PC-9 (cell line): ENCODE measurements around the gene CCDC148. TPM values are rescaled to one million over a fixed set of nuclear protein-coding genes. Genes with fewer than 3 reads are reported as not detected.

Source experiments
- BruUV-seq: library from RNA; stranded (reverse); fragments of 400-500 nt; replicated peaks from 2 replicates; lab custom pipeline; 2021; lab: Mats Ljungman, UMichigan
- CTCF ChIA-PET: fragments of 300-600 bp; sonication (Branson Sonifier 250); formaldehyde crosslinking; loops from one replicate; lab custom pipeline; 2022; ENCODE audit warnings: antibody characterized with exemption; lab: Charles Lee
- POLR2A ChIA-PET: fragments of 300-600 bp; sonication (Branson Sonifier 250); formaldehyde crosslinking; loops from one replicate; lab custom pipeline; 2022; ENCODE audit warnings: antibody characterized with exemption; ENCODE audit not compliant: unreplicated experiment; lab: Charles Lee
- DNase-seq, 2 experiments: peaks; one replicate each; pipeline versions ENCODE4 v3.0.0 to v3.0.0-alpha.2; 2015 to 2022; ENCODE audit warnings: mixed read lengths in 1 of 2
- H2AFZ ChIP-seq: fragments of 200-600 bp; sonication (generic); 2 replicates; pipeline ENCODE4 v1.8.1; 2017; ENCODE audit warnings: antibody characterized with exemption
- H3F3A ChIP-seq: fragments of 200-600 bp; sonication (generic); 2 replicates; pipeline ENCODE4 v1.8.1; 2017; ENCODE audit warnings: antibody characterized with exemption, mild to moderate bottlenecking, low read depth; ENCODE audit not compliant: insufficient read depth
- H3K27ac ChIP-seq: fragments of 200-600 bp; sonication (generic); 2 replicates; pipeline ENCODE4 v1.6.1; 2016; ENCODE audit warnings: mixed run types
- H3K27me3 ChIP-seq: fragments of 200-600 bp; sonication (generic); 2 replicates; pipeline ENCODE4 v1.6.1; 2016; ENCODE audit warnings: low read depth, mixed run types; ENCODE audit not compliant: insufficient read depth
- H3K36me3 ChIP-seq: fragments of 200-600 bp; sonication (generic); 2 replicates; pipeline ENCODE4 v1.6.1; 2016; ENCODE audit warnings: low read depth, mixed run types
- H3K4me1 ChIP-seq: fragments of 200-600 bp; sonication (generic); replicated peaks from 2 replicates; pipeline ENCODE4 v1.6.1; 2016; ENCODE audit warnings: mixed run types; ENCODE audit not compliant: insufficient read depth
- H3K4me2 ChIP-seq: fragments of 200-600 bp; sonication (generic); 2 replicates; pipeline ENCODE4 v1.6.1; 2017; ENCODE audit warnings: mixed run types
- H3K4me3 ChIP-seq: fragments of 200-600 bp; sonication (generic); 2 replicates; pipeline ENCODE4 v1.6.1; 2016; ENCODE audit warnings: mixed run types
- H3K79me2 ChIP-seq: fragments of 200-600 bp; sonication (generic); 2 replicates; pipeline ENCODE4 v1.6.1; 2017; ENCODE audit warnings: low read depth, mixed run types
- H3K9me2 ChIP-seq: fragments of 200-600 bp; sonication (generic); 2 replicates; pipeline ENCODE4 v1.8.1; 2017; ENCODE audit warnings: mild to moderate bottlenecking; ENCODE audit not compliant: insufficient read depth
- H3K9me3 ChIP-seq: fragments of 200-600 bp; sonication (generic); 2 replicates; pipeline ENCODE4 v1.8.1; 2016; ENCODE audit warnings: low read depth; ENCODE audit not compliant: insufficient read depth
- H4K20me1 ChIP-seq: fragments of 200-600 bp; sonication (generic); 2 replicates; pipeline ENCODE4 v1.8.1; 2017; ENCODE audit not compliant: insufficient read depth
- CTCF ChIP-seq: fragments of 200-600 bp; sonication (generic); conservative IDR thresholded peaks from 2 replicates; pipeline ENCODE4 v1.6.1; 2017; ENCODE audit warnings: mixed run types, antibody characterized with exemption, mild to moderate bottlenecking, moderate library complexity
- EZH2 ChIP-seq: fragments of 200-600 bp; sonication (generic); IDR thresholded peaks from 2 replicates; pipeline ENCODE4 v1.8.0; 2017; ENCODE audit warnings: antibody characterized with exemption, low read depth
- intact Hi-C: fragments of 100-400 bp; cut with micrococcal nuclease; formaldehyde crosslinking; loops from one replicate; pipeline ENCODE4 v1.10.0; 2022; ENCODE audit not compliant: unreplicated experiment
- total RNA-seq: library from RNA; stranded (reverse); gene quantifications from 2 replicates; pipeline ENCODE4 v1.2.3, GENCODE V29; 2021

The CCDC148 gene
- total RNA-seq, 1 experiment from 2014 or later = 1.8 TPM

DNA sequence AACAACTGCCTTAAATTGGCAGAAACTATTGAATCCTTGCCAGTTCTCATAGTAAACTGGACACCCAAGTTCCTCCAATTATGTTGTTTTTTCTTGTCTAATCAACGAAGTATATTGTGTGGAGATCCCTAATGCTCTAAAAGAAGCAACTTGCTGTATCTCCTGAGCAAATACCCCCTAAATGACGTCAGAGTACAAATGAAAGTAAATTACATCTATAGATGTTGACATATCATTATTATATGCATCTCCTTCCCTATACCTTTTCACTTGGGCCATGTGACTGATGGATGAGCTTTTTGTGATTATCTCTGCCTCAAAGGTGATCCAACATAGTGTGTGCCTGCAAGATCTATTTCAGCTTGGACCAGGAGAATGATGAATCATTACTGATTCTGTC lies 159.4 kb downstream of the CCDC148 start:
- POLR2A ChIA-PET = no interaction called here
- Histone ChIP-seq H3K36me3 (no peaks in the 10 kb centered on the region), H3K9me2 (no peaks in the 10 kb centered on the region), H3K27ac (no peak overlapping the region), H3F3A (no peaks in the 10 kb centered on the region), H4K20me1 (no peaks in the 10 kb centered on the region), H3K27me3 (no peaks in the 10 kb centered on the region), H3K79me2 (no peaks in the 10 kb centered on the region), H3K9me3 (no peaks in the 10 kb centered on the region), H3K4me3 (no peak overlapping the region), H2AFZ (no peak overlapping the region), H3K4me1 (no peaks in the 10 kb centered on the region), H3K4me2 (no peak overlapping the region)
- BruUV-seq = no TSS peak
- DNase-seq = no peak
- CTCF ChIA-PET = no interaction called here
- intact Hi-C loops = no loop called here
- TF ChIP-seq CTCF (no peak), EZH2 (no peak)

DNA sequence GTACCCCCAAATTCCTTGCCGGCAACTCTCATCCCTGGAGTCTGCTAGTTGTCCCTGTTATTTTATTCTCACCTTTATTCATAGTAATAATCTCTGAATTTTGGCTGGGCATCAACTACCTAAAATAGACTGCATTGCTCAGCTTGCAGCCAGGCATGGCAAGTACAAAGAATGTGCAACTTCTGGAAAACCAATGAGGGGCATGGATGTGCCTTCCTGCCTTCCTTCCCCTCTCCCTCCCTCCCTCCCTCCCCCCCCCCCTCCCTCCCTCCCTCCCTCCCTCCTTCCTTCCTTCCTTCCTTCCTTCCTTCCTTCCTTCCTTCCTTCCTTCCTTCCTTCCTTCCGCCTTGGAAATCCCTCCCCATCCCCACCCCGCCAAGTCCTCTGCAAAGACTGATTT lies 162.8 kb downstream of the CCDC148 start:
- Histone ChIP-seq H2AFZ (no peak overlapping the region), H3K27me3 (no peaks in the 10 kb centered on the region), H3K79me2 (no peaks in the 10 kb centered on the region), H4K20me1 (no peaks in the 10 kb centered on the region), H3K9me3 (no peaks in the 10 kb centered on the region), H3K4me1 (no peaks in the 10 kb centered on the region), H3K4me2 (no peak overlapping the region), H3K4me3 (no peak overlapping the region), H3K36me3 (no peaks in the 10 kb centered on the region), H3K27ac (no peak overlapping the region), H3K9me2 (no peaks in the 10 kb centered on the region), H3F3A (no peaks in the 10 kb centered on the region)
- CTCF ChIA-PET = no interaction called here
- BruUV-seq = no TSS peak
- POLR2A ChIA-PET = no interaction called here
- TF ChIP-seq EZH2 (no peak), CTCF (no peak)
- no peak for DNase-seq
- intact Hi-C loops = no loop called here

DNA sequence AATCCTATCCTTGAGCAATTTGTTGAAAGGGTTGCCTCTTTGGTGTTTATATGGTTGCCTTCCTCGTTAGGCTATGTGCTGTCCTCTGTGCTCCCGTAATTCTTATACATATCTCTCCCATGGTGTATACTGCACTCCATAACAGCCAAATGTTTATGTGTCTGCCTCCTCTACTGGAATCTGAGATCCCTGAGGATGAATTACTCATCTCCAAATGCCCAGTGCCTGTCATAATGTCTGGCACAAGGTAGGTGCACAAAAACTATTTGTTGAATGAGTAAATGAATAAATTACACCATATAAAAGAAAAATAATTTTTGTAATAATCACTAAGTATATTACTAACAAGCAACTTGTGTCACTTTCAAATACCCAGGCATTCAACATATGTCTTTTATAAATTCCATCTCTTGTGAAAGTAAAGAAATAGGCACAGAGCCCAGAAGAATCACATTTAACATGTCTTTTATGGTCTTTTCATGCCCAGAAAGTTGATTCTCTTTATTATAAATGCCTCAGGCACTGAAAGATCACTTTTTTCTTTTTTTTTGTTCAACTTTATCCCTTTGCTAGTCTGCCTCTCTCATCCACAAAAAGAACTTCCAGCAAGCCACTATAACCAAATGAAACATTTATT lies 164.9 kb downstream of the CCDC148 start:
- CTCF ChIA-PET = no interaction called here
- Histone ChIP-seq H3K4me1 (no peaks in the 10 kb centered on the region), H3K79me2 (no peaks in the 10 kb centered on the region), H3K9me3 (no peaks in the 10 kb centered on the region), H3K4me2 (no peak overlapping the region), H3K9me2 (no peaks in the 10 kb centered on the region), H3K27ac (no peak overlapping the region), H3K27me3 (no peaks in the 10 kb centered on the region), H3F3A (no peaks in the 10 kb centered on the region), H3K36me3 (no peaks in the 10 kb centered on the region), H2AFZ (no peak overlapping the region), H4K20me1 (no peaks in the 10 kb centered on the region), H3K4me3 (no peak overlapping the region)
- BruUV-seq = no TSS peak
- POLR2A ChIA-PET = no interaction called here
- DNase-seq = no peak
- intact Hi-C loops = no loop called here
- no peak for TF ChIP-seq CTCF
- no peak for TF ChIP-seq EZH2
